Muscle of arm (tissue), 12 donors: ENCODE results near the gene SYNPO2. TPM values are rescaled to one million over a fixed set of nuclear protein-coding genes. Genes with fewer than 3 reads are reported as not detected.
"Not testable (repeated sequence)": the region's sequence is repeated elsewhere in the genome, so short reads cannot be mapped to it uniquely, and the experiment has no call there.

Experiments used
- DNase-seq: peaks from one replicate; pipeline ENCODE4 v3.0.0-alpha.2; 2013
- polyA plus RNA-seq, 12 donors: library from polyadenylated mRNA; unstranded; fragments of 120-200 nt; gene quantifications; one replicate each; pipeline ENCODE4 v1.2.1, GENCODE V29; 2013; ENCODE audit not compliant: insufficient read length in 12 of 12

SYNPO2 gene
- polyA plus RNA-seq, 12 donors, result 61.0 to 183 (median 135) TPM; not detected in 1

GRCh38 chr4:118995693-118996391 lies 107.2 kb downstream of the SYNPO2 start:
- no peak for DNase-seq

- no peak for DNase-seq
Measured at GRCh38 chr4:118997601-118998000, 108.9 kb downstream of the SYNPO2 start.

- no peak for DNase-seq
Measured at GRCh38 chr4:118999919-119000318, 111.3 kb downstream of the SYNPO2 start.

GRCh38 chr4:119000400-119000799 lies 111.7 kb downstream of the SYNPO2 start:
- no peak for DNase-seq

GRCh38 chr4:119002476-119002875 lies 113.8 kb downstream of the SYNPO2 start:
- no peak for DNase-seq

- not testable (repeated sequence) for DNase-seq
Measured at GRCh38 chr4:119003001-119003400, 114.3 kb downstream of the SYNPO2 start.

GRCh38 chr4:119005928-119006460 lies 117.3 kb downstream of the SYNPO2 start:
- no peak for DNase-seq

- DNase-seq, result no peak
Measured at GRCh38 chr4:119008761-119009160, 120.1 kb downstream of the SYNPO2 start.

GRCh38 chr4:119010221-119010620 lies 121.6 kb downstream of the SYNPO2 start:
- not testable (repeated sequence) for DNase-seq

GRCh38 chr4:119010909-119011606 lies 122.4 kb downstream of the SYNPO2 start:
- no peak for DNase-seq

GRCh38 chr4:119011607-119011988 lies 122.9 kb downstream of the SYNPO2 start:
- DNase-seq, result no peak

- no peak for DNase-seq
Measured at GRCh38 chr4:119014658-119015057, 126.0 kb downstream of the SYNPO2 start.

GRCh38 chr4:119016636-119017035 lies 128.0 kb downstream of the SYNPO2 start:
- no peak for DNase-seq

GRCh38 chr4:119017636-119018035 lies 129.0 kb downstream of the SYNPO2 start:
- DNase-seq, result no peak

GRCh38 chr4:119020158-119020557 lies 131.5 kb downstream of the SYNPO2 start:
- DNase-seq, result no peak

GRCh38 chr4:119022520-119022919 lies 133.9 kb downstream of the SYNPO2 start:
- not testable (repeated sequence) for DNase-seq

- DNase-seq, result no peak
Measured at GRCh38 chr4:119024102-119024501, 135.4 kb downstream of the SYNPO2 start.

GRCh38 chr4:119025420-119025819 lies 136.8 kb downstream of the SYNPO2 start:
- DNase-seq, result no peak

GRCh38 chr4:119025916-119026661 lies 137.4 kb downstream of the SYNPO2 start:
- peak; percentile 43 for DNase-seq

GRCh38 chr4:119026662-119027444 lies 138.2 kb downstream of the SYNPO2 start:
- DNase-seq, result no peak

- DNase-seq, result no peak
Measured at GRCh38 chr4:119027811-119028210, 139.2 kb downstream of the SYNPO2 start.

GRCh38 chr4:119028296-119028695 lies 139.6 kb downstream of the SYNPO2 start:
- no peak for DNase-seq
